GM12801 (cell line): ENCODE results near the gene FAAP20.

Source experiments
- TF ChIP-seq, protein P1 (sequence below): IDR thresholded peaks from one replicate; pipeline ENCODE4 v1.5.1; 2011; ENCODE audit warnings: control low read depth; ENCODE audit not compliant: insufficient read length; ENCODE audit errors: extremely low read depth

The FAAP20 gene

DNA sequence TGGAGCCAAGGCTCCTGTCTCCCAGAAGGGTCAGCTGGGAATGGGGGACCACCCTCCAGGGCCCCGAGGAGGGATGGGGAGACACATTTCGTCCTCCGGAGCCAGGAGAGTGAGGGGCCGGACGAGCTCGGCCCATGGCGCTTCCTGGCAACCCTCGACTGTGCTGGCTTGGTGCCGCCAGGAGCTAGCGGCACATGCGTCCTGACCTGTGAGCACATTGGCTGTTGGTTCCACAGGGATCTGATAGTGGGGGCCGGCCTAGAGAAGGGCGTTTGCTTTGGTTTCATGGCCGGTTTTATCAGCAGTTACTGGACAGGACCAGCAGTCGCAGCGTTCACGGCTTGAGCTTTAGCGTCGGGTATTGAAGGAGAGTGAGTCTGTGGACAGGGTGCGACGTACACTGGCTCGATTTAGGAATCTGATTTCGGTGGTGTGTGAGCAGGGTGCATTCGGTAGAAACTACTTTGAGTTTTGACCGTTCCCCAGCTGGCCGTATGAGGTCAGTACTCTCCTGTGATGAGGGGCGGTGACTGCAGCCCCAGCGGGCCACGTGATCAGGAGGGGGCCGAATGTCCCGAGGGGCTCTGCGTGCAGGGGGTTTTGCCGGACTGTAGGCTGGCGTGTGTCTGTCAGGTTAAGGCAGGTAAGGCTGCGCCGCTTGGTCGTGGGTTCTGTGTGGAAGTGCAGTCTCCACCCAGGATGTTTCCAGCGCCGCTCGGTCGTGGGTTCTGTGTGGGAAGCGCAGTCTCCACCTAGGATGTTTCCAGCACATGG lies 18.7 kb downstream of the FAAP20 start:
- TF ChIP-seq, protein P1, sequence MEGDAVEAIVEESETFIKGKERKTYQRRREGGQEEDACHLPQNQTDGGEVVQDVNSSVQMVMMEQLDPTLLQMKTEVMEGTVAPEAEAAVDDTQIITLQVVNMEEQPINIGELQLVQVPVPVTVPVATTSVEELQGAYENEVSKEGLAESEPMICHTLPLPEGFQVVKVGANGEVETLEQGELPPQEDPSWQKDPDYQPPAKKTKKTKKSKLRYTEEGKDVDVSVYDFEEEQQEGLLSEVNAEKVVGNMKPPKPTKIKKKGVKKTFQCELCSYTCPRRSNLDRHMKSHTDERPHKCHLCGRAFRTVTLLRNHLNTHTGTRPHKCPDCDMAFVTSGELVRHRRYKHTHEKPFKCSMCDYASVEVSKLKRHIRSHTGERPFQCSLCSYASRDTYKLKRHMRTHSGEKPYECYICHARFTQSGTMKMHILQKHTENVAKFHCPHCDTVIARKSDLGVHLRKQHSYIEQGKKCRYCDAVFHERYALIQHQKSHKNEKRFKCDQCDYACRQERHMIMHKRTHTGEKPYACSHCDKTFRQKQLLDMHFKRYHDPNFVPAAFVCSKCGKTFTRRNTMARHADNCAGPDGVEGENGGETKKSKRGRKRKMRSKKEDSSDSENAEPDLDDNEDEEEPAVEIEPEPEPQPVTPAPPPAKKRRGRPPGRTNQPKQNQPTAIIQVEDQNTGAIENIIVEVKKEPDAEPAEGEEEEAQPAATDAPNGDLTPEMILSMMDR = no peak

DNA sequence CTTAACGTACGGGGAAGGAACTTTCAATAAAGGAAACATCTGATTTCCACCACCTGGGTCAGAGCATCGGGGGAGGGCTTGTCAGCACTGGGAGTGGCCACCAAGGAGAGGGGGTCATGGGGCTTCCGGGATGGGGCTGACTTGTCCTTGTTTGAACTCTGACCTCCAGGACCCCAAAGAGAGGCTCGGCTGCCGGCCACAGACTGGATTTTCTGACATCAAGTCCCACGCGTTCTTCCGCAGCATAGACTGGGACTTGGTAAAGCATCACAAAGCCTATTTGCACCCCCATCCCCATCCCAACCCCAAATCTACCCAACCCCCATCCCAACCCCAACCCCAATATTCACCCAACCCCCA lies 19.5 kb downstream of the FAAP20 start:
- TF ChIP-seq, protein P1 = no peak

DNA sequence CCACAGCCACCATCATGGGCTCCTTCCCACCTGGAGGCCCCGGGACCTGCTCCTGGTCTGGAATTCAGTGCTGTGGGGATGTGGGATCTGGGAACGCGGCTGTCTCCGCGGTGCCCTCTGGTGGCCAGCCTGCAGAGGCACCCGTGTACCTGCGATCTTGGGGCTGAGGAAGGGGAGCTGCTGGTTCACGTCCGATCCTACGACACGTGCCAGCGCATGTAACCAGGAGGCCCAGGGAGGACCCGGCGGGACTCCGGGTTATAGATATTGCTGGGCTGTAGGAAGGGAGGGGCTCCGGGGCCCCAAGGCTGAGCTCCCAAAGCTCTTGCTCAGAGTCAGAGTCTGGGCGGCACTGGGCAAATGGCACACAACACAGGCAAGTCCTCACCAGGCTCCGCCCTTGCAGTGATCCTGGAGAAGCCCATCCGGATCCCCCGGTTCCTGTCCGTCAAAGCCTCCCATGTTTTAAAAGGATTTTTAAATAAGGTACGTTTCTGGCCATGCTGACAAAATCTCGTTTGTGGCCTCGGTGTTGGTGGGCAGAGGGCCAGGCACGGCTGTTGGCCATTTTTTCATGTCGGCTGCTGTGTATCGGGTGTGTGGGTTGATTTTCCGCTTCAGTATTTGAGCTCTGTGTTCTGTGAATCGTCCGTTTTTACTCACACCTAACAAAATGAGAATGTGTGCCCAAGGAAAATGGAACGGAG lies 20.1 kb downstream of the FAAP20 start:
- TF ChIP-seq, protein P1 = no peak

DNA sequence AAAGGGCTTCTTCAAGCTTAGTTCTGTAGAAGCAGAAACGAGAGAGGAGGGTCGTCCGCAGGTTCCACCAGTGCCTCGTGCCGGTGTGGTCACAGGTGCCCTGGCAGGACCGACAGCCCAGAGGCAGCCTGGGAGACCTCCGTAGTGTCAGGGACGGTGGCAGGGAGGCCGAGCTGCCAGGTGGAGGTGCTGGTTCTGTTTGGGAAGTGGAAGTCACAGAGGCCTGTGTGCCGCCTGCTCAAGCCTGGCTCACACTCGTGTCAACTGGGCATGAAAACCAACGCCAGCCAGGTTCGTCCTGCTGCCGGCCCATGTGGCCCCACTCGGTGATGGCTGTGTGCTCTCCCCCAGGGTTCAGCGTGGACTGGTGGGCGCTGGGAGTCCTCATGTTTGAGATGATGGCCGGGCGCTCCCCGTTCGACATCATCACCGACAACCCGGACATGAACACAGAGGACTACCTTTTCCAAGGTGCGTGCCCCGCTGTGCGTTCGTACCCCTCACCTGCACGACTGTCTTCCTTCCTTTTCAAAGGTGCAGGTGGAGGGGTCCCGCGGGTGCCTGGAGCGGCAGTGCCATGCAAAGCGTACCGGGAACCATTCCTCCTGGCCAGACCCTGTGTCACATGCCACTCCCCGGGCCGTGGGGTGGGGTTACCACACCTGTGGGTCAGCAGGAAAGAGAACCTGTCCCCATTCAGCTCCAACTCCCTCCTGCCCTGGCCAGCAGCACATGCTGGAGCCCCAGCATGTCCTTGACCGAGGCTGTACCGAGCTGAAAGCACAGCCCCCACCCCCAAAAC lies 20.8 kb downstream of the FAAP20 start:
- TF ChIP-seq, protein P1 = no peak

DNA sequence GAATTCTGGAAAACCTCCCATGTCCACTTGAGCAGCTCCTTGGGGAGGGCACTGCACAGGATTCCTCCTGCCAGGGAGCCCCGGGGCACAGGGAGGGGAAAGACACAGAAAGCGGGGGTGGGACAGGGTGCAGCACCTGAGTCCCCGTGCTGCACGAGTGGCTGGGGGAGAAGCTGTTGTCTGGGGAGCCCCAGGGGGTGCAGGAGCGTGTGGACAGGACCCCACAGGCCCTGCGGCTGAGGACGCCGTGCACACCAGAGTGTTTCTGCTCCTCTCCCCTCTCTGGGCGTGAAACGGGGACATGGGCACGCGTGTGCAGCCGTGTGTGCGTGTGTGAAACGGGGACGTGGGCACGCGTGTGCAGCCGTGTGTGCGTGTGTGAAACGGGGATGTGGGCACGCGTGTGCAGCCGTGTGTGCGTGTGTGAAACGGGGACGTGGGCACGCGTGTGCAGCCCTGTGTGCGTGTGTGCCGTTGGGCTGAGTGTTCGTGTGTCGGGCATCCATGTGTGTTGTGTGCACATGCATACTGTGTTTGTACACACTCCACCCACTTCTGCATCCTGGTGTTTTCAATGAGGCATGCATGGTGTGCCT lies 21.9 kb downstream of the FAAP20 start:
- TF ChIP-seq, protein P1 = no peak

DNA sequence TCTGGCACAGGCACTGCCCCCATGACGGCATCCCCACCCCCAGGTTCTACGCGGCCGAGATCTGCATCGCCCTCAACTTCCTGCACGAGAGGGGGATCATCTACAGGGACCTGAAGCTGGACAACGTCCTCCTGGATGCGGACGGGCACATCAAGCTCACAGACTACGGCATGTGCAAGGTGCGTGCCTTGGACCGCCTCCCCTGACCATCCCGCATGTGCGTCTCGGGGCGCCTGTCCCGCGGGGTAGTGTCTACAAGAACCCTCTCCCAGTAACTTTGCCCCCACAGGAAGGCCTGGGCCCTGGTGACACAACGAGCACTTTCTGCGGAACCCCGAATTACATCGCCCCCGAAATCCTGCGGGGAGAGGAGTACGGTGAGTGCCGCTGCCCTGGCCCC lies 22.6 kb downstream of the FAAP20 start:
- TF ChIP-seq, protein P1 = no peak

DNA sequence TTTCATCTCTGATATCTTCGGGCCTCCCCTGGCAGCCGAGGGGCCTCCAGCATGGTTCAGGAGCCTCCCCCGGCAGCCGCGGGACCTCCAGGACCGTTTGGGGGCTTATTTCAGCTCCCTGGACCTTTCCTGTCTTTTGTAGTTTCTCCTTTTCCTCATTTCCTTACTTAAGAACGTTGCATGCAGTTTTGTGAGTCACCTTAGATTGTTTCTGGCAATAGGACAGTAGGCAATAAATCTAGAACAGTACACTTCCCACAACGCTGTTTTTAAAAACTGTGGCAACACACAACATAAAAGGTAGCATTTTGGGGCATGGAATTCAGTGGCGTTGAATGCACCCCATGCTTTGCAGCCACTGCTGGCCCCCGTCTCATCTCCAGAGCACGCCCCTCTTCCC lies 24.4 kb downstream of the FAAP20 start:
- TF ChIP-seq, protein P1 = no peak
